Measurements from ENCODE around the gene KIAA0513.
"Not testable (repeated sequence)": the region's sequence is repeated elsewhere in the genome, so short reads cannot be mapped to it uniquely, and the experiment has no call there.

KIAA0513 gene

DNA sequence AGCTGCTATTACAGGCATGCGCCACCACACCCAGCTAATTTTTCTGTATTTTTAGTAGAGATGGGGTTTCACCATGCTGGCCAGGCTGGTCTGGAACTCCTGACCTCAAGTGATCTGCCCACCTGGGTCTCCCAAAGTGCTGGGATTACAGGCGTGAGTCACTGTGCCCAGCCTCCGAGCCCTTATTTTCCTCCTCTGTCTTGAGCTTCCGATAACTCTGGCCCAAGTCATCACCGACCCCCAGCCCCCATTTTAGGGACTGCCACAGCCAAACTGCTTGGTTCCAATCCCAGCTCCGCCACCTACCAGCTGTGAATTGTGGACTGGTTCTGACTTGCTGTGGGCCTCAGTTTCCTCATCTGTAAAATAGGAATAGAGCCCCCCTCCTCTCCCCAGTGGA, 95.8 kb downstream of the KIAA0513 start:
- not testable (repeated sequence) for DNase-seq

DNA sequence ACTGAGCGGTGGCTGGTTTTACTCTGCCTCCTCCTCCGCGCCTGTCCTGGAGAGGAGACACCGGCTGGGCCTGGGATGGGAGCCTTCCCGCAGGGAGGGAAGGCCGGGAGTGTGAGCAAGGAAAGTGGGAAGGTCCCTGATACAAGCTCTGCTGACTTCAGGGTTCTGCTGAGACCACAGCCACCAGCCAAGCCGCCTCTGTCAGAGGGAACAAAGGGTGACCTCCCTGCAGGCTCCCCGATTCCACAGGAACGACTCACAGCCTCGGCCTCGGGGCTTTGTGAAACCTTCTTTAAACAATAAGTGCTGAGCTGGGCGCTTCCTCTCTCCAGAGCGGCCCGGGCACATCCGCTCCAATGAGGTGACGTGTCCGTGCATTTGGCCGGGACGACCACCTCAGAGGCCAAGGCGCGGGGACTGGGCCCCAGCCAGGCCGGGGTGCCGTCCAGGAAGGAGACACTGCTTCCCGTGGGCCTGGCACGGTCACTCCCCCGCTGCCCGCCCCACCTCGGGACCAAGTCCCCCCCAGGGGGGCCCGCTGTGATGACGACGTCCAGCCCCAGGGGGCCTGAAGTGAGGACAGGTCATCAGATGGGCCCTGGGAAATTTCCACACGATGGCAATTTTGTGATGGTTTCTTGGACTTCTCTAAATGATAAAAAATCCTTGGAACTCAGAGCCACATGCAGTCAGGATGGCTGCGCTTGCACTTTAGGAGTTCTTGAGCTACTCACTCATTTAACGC, 96.5 kb downstream of the KIAA0513 start:
- no peak for DNase-seq

DNA sequence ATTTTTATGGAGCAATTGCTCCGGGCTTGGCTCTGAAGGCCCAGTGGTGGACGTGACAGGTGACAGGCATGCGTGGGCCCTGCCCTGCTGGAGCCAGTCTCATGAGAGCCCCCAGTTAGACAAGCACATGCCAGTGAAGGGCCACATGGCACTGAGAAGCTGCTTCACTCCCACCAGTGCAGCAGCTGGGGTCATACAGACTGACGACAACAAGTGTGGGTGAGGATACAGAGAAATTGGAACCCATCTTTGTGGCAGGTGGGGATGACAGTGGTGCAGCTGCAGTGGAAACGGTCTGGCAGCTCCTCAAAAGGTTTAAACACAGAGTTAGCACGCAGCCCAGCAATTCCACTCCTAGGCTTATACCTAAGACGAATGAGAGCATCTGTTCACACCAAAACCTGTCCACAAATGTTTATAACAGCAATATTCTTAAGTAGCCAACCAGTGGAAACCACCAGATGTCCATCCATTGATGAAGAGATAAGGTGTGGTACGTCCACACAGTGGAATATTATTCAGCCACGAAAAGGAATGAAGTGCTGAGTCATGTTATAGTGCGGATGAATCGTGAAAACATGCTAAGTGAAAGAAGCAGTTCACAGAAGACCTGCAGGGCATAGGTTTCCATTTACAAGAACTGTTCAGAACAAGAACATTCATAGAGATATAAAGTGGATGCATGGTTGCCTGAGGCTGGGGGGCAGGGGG, 97.2 kb downstream of the KIAA0513 start:
- DNase-seq = no peak

DNA sequence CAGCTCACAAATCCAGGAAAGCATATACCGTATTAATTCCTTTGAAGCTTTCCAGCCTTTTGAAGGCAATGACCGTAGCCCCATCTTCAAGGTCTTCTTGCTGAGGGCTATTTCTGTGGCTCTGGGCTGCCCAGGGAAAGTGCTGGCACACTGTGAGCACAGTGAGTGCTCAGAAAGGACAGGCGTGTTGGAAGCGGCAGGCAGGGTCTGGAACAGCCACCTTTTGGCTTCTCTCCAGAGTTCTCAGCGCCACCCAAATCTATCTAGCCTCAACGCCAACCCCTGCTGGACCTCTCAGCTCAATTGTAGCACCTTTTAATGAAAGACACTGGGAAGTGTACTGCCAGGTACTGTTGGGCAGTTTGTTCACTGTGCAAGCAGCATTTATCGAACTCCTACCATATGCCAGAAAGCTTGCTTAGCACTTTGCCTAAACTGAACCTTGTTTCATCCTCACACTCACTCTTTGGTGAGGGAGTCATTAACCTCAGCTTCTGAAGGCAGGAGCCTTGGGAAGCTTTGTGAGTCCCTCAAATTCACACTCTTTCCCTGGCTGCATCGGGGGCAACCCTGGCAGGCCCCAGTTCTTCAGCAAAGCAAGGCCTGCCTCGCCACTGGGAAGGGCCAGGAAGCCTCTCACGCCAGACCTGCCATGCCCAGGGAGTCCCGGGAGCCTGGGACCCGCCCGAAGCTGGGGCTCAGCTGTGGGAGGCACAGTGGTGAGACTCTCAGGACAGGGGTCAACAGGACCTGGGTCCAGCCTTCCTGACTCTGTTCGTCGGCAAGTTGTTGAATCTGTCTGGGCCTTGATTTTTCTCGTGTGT, 98.2 kb downstream of the KIAA0513 start:
- DNase-seq = no peak

DNA sequence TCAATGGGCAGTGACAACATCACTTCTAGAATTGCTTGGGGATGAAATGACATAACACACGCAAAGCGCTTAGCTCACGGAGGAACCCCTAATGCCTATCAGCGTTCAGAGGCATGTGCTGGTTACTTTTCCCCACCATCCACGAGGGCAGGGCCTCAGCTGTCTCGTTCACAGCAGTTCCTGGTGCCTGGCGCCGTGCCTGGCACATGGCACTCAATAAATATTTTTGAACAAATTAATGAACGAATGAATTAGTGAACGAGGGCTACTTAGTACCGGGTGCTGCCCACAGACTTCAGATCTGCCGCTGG, 98.8 kb downstream of the KIAA0513 start:
- DNase-seq = no peak

DNA sequence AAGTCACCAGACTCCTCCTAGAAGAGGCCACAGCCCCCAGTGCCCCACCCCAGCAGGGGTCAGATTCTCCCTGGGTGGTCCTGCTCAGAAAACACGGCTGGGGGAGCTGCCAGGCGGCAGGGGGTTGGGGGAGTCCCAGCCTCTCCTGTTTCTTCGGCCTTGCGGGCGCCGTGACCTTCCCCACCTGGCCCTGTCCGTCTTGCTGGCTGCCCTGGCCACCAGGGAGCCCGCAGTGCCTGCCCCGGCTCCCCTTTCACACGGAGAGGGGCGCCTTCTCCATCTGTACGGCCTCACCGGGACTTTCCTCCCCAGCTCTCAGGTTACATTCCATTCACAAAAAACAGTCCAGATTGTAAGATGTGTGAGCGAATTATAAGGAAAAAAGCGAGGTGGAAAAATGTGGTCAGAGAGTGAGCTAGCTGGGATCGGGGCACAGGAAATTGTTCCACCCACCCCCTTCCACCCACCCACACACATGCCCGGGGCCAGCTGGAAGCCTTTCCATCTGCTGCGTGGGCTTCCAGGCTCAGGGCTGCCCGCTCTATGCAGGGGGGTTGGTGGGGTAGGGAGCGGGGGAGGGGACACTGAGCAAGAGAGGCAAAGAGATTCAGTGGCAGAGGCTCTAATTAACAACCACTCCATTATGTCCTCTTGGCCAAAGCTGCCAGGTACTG, 99.2 kb downstream of the KIAA0513 start:
- no peak for DNase-seq

DNA sequence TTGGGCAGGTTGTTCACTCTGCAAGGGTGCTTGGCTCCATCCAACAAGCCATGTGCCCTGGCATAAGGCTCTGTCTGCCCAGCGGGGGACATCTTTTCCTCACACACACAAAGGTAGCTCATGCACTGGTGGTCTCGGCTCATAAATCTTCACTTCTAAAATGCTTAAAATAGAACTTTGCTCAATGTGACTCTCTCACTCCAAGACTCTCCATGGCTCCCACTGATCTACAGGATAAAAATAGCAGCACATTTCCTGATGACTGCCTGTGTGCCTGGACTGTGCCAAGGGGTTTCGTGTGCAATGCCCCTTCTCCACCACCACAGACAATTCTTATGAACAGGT, 99.8 kb downstream of the KIAA0513 start:
- no peak for DNase-seq

DNA sequence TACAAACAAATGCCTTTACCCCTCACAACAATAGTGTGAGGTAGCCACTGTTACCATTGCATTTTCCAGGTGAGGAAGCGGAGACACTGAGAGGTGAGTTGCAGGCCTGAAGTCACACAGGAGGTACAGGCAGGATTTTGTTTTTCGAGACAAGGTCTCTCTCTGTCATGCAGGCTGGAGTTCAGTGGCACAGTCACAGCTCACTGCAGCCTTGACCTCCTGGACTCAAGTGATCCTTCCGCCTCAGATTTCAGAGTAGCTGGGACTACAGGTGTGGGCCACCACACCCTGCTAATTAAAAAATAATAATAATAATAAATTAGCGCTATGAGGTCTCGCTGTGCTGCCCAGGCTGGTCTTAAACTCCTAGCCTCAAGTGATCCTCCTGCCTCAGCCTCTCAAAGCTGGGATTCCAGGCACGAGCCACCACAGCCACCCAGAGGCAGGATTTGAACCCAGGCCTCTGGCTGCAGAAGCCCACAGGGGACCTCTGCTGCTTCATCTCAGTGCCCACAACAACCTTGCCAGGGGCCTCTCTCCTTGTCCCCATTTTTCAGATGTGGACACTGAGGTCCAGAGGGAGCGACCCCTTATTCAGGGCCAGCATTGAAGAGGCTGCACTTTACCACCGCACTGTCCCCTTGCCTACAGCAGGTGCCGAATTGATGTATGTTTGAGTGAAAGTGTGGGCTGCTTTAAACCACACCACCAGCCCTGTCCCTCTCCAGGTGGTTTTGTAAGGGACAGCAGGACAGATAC, 100.7 kb downstream of the KIAA0513 start:
- DNase-seq = no peak

DNA sequence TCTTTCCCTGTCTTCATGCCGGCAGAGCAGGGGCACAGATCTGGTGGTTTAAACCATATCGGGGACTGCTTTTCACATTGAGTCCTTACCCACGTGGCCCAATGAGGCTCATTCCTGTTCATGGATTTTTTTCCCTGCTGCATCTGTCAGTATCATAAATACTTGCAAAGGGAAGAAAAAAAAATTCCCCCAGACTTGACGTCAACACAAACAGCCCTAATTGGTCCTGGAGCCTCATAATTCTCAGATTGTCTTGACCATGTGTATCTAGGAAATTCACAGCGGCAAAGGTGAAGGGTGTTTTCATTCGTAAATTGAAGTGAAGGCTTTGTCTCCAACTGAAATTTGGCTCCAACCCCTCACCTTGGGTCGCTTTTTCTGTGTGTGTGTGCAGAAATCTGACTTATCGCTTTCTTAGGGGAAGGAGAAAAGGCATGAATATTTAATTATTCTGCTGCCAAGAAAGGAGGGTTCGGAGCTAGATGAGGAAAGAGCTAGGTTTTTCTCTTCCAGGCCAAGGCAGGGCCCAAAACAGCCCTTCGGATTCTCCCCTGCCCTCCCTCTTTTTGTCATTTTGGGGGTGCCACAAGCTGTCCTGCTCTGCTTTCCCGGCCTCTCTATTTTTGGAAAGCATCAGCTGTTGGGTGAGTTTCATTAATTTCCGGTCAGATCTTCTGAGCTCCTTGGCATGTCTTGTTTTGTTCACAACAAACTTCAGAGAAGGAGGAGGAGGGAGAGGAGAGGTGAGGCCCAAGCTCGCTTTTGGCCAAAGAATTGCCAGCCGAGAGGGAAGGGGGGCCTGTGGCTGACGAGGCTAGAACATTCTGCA, 102.5 kb downstream of the KIAA0513 start:
- no peak for DNase-seq

DNA sequence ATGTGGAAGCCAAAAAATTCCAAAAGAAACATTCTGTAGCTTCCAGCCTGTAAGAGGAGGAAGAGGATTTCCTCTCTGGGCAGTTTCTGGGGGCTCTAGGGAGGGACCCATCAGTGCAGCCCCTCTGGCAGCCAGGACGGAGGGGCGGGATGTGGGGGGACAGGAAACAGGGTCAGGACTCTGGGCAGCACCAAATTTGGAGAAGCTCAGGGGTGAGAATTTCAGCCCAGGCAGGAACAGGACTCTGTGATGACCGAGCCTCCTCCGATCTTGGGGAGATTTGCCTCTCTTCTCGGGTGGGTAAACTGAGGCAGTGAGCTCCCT, 103.1 kb downstream of the KIAA0513 start:
- no peak for DNase-seq

DNA sequence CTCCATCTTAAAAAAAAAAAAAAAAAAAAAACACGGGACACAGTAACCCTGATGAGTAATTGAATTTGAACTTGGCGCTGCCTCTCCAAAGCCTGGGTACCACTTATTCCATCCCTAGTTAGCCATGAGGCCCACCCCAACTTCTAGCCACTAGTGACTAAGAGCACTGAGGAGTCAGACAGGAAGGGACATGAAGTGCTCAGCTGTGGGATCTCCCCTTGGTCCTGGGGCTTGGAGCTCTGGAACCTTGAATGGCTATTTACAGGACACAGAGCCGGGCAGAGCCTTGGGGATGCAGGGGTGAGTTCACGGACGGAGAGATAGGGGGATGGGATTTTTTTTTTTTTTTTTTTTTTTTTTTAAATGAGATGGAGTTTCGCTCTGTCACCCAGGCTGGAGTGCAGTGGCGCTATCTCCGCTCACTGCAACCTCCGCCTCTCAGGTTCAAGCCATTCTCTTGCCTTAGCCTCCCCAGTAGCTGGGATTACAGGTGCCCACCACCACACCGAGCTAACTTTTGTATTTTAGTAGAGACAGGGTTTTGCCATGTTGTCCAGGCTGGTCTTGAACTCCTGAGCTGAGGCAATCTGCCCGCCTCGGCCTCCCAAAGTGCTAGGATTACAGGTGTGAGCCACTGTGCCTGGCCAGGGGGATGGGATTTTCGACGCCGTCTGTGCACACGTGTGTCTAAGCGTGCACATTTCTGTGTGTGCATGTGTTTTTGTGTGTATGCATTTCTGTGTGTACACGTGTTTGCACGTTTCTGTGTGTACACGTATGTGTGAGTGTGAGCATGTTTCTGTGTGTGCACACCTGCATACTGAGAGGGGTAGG, 105.1 kb downstream of the KIAA0513 start:
- no peak for DNase-seq

DNA sequence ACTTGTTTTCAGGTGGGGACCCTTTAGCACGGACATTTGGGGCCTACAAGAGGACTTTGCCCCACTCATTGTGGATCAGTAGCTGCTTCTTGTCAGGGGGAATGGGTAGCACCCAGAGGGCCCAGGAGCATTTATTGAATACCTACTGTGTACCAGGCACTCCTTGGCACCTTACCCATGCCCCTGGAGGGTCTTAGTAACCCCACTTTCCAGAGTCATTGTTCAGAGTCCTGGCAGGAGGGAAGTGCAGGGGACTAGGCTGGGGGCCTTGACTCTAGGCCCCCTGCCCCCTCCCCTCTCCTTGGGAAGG, 105.7 kb downstream of the KIAA0513 start:
- DNase-seq = no peak

DNA sequence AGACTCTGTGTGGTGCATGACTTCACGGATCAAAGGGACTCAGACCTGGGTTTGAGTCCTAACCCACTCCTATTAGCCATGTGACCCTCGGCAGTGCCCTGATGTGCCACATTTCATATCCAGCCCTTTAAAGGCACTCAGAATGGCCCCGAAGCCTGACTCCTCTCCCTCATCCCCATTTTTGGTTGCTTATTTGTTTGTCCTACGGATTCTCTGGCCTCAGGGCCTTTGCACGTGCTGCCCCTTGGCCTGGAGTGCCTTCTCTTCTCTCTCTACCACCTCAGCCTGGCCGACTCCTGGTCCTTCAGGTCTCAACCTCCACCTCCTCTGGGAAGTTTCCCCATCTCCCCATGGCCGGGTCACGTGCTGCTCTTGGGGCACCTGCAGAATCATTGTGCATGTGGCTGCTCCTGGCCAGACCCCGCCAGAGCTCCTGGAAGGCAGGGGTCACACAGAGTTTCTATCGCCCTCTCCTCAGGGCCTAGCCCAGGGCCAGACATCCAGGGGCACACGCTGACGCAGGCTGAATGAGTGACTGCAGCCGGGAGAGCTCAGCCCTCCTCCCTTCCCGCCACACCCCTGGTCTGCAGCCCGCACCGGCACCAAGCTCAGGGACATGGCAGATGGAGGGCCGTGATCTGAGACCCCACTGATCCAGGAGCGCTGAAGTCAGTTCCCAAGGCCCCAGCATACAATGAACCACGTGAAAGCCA, 106.6 kb downstream of the KIAA0513 start:
- DNase-seq = no peak

DNA sequence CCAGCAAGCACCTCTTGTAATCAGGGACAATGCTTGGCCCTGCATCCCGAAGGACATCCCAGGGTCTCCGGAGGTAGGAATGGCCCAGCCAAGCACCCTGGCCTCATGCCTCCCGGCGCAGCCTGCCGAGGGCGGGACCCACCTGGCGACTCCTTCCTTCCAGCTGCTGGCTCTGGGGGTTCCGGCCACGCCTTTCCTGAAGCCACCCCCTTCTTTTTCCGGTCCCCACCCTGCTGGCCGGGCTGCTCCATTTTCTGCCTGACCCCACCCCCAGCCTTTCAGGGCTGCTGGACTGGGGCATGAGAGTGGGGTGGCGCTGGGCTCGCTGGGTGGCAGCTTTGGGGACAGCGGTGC, 107.2 kb downstream of the KIAA0513 start:
- no peak for DNase-seq

DNA sequence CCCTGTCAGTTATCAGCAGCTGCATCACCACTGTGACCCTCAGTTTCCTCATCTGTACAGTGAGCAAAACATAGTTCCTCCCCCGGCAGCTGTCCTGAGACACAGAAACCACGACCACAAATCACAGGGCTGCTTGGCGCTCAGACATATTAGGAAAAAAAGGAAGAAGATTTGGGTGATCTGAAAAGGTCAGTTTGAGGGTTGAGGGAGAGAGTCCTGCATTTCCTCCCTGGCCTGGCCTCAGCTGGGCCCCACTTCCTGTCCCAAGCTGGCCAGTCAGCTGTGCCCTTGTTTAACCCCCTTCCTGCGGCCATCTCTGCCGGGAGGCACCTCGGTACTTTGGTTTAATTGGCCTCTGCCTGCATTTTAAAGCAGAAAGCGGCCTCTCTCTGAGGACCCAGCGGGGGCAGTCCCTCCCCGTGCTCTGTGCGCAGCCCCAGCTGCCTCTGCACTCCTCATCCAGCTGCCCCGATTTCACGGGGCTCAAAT, 108.7 kb downstream of the KIAA0513 start:
- peak; percentile 23 to 57 for DNase-seq

DNA sequence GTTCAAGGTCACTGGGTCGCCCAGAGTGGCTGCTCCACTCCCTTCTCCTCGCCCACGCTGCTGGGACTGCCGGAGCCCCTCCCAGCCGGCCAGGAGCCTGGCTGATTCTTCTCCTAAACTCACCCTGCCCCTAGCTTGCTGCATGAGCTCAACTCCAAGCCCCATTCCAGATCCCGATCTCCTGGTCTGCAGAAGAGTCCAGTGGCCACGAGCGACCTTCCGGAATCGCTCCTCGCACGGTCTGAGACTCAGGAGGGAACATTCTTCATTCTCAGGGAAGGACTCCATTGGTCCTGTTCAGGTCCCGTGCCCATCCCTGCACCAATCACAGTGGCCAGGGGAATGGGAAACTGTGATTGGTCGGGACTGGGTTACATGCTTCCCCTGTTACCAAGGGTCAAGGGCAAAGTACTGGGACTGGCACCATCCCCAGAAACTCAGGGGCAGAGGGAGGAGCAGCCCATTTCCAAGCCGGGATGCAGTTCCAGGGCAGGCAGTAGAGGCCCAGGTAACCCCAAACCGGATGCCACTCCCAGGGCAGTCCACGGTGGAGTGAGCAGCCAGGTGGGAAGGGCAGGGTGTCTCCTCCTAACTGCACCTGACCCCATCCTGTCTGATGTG, 109.2 kb downstream of the KIAA0513 start:
- DNase-seq = no peak

DNA sequence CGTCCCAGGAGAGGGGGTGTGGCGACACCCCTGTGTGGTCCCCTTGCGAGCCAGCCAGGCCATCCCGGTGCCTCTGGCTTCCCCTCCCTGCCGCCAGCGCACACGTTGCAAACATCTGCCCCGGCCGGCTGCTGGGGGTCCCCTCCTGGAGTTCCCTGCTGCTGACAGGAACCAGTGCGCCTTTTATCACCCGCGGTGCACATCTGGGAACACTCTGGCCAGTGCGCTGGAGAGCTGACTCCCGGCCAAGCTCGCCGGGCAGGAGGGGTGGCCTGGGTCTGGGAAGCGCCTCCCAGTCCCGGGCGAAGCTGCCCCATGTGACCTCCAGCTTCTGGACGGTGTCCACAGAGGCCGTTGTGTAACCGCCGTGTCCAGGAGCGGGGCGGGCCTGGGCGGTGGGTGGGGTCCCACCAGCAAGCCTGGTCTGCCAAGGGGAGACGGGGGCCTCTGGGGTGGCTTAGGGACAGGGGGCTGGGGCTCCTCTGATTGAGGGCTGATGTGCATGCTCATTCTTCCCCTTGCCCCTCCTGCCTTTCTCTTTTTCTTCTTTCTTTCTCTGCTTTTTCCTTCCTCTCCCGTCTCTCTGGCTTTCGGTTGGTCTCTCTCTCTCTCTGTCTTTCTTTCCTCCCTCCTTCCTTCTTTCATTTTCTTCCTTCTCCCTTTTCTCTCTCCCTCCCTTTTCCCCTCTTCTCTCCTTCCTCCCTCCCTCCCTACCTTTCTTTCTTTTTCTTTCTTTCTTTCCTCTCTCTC, 109.9 kb downstream of the KIAA0513 start:
- DNase-seq = no peak

DNA sequence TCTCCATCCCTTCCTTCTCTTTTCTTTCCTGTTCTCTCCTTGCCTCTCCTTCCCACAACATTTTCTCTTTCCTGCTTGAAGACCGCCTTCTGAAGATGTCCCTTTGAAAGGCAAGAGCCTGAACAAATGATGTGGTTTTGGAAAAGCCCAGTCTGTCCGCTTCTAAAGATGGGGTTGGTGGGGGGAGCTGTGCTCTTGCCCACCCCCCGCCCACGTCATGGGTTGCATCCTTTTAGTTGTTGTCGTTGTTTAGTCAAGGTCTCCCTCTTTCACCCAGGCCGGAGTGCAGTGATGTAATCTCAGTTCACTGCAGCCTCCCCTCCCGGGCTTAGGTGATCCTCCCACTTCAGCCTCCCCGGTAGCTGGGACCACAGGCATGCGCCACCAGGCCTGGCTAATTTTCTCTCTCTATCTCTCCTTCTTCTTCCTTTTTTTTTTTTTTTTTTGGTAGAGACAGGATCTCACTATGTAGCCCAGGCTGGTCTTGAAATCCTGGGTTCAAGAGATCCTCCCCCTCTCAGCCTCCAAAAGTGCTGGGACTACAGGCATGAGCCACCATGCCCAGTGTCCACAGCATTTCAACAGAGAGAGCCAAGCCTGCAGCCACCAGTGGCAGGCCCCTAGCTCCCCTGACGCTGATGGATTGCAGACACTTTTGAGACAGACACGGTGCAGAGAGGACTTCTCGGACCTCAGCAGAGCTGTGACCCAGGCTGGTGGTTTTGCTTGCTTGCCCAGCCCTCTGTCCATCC, 110.7 kb downstream of the KIAA0513 start:
- DNase-seq = no peak
